ENCODE measurements around the gene ADAMTSL1.

ADAMTSL1 gene

DNA sequence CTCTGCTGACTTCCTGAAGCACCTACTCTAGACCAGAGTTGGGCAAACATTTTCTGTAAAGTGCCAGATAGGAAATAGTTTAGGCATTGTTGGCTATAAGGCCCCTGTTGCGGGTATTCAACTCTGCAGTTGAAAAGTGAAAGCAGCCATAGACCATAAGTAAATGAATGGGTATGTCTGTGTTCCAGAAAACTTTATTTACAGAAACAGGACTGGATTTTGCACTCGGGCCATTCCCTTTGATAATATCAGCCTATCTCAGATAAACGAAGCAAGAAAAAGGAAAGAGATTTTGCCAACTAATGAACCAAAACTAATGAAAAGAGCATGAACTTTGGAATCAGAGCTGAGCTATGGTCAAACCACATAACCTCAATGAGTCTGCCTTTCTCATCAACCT lies 374.7 kb downstream of the ADAMTSL1 start:
- TF ChIP-seq, protein P1, sequence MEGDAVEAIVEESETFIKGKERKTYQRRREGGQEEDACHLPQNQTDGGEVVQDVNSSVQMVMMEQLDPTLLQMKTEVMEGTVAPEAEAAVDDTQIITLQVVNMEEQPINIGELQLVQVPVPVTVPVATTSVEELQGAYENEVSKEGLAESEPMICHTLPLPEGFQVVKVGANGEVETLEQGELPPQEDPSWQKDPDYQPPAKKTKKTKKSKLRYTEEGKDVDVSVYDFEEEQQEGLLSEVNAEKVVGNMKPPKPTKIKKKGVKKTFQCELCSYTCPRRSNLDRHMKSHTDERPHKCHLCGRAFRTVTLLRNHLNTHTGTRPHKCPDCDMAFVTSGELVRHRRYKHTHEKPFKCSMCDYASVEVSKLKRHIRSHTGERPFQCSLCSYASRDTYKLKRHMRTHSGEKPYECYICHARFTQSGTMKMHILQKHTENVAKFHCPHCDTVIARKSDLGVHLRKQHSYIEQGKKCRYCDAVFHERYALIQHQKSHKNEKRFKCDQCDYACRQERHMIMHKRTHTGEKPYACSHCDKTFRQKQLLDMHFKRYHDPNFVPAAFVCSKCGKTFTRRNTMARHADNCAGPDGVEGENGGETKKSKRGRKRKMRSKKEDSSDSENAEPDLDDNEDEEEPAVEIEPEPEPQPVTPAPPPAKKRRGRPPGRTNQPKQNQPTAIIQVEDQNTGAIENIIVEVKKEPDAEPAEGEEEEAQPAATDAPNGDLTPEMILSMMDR (IDR thresholded peaks at IDR 0.05): no peak
- TF ChIP-seq ZFX (IDR thresholded peaks at IDR 0.05; ENCODE audit: borderline replicate concordance): no peak
- H3K27ac ChIP-seq: no peak overlapping the region

DNA sequence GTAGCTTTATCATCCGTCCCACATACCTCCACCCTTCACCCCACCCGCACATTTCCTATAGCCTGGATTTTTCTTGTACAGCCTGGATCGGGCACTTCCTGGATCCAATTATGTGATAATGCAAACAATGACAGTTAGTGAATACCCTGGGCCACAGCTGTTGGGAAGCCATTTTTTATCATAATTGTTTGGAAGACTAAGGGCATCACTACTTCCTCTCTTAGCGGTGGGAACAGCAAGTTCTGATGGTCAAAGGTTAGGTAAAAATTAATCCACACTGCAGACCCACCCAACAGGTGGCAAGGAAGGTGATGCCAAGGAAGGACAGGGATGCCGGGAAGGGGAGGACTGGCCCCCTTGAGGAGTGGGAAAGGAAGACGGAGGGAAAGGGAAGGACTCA lies 375.3 kb downstream of the ADAMTSL1 start:
- no peak overlapping the region for H3K27ac ChIP-seq
- TF ChIP-seq, protein P1 (IDR thresholded peaks at IDR 0.05): no peak
- no peak for TF ChIP-seq ZFX (IDR thresholded peaks at IDR 0.05; ENCODE audit: borderline replicate concordance)

DNA sequence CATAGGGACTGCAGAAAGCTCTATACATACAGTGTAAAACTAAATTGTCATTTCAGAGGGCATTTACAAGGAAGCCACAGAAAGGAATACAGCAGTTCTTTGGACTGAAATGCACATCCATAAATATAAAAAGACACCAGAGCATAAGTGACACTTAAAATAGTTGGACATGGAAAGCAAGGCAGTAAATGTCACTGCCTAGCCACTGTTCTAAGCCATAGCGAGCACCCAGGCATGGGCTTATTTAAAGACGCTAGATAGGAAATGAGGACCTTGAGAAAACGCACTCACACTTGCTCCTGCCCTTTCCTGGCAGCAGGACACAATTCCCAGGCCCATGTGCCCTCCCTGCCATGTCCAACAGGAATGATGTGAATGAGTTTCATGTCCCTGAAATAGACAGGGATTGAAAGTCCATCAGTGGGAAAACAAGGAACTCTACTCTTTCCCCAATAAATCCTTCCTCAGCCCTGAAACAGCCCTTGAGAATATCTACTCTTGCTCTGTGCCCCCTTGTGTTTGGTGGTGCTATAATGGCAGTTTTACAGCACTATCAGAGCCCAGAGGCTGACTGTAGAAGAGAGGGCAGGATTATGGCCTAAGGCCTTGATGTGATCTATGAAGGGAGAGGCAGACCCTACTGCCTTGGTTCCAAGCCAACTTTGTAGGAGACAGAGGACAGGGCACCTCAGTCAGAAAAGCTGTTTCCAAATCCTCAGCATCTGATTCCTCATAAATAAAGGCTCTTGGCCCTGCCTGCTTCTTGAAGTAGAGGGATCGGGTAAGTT lies 376.1 kb downstream of the ADAMTSL1 start:
- TF ChIP-seq ZFX (IDR thresholded peaks at IDR 0.05; ENCODE audit: borderline replicate concordance): no peak
- TF ChIP-seq, protein P1 (IDR thresholded peaks at IDR 0.05): no peak
- H3K27ac ChIP-seq: no peak overlapping the region

DNA sequence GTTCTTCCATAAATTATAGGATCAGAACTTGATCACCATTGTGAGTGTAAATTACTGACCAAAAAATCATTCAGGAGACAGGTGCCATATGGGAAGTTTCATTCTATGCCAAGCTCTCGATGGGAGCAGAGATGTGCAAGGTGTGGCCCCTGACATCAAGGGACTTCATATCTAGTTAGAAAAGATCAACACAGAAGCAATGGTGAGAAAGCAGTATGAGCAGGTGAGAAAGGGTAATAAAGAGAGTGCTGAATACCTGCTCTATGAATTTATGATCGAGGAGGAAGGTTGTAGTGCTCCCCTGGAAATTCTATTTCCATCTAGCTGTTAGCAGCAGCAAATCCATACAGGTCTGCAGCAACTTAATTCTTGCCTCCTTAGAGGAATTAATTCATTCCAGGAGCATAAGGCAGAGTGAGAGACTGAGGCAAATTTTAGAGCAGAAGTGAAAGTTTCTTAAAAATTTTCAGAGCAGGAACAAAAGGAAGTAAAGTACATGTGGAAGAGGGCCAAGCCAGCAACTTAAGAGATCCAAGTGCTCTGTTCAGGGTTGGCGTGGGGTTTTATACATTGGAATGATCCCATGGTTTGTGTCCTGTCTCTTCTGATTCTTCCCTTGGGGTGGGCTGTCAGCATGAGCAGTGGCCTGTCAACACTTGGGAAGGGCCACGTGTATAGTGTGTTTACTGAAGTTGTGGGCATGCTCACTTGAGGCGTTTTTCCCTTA lies 377.3 kb downstream of the ADAMTSL1 start:
- no peak for TF ChIP-seq ZFX (IDR thresholded peaks at IDR 0.05; ENCODE audit: borderline replicate concordance)
- TF ChIP-seq, protein P1 (IDR thresholded peaks at IDR 0.05): no peak
- H3K27ac ChIP-seq: no peak overlapping the region

DNA sequence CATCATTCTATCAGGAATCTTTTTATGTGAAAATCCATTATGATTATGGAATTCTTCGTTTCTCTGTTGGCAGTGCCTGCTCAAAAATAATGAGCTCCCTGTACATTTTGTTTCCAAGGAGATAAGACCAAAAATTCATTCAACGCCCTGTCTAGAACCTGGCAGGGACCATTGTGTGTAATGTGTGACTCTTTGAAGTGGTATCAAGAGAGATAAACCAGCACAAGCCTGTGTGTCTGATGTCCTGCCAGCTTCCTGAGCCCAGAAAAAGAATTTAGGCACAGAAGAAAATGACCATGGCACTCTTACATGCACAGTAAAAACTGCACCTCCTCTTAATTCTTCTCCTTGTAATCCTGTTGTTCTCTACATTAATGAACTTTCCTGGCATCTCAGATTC lies 381.7 kb downstream of the ADAMTSL1 start:
- no peak overlapping the region for H3K27ac ChIP-seq
- no peak for TF ChIP-seq ZFX (IDR thresholded peaks at IDR 0.05; ENCODE audit: borderline replicate concordance)
- TF ChIP-seq, protein P1 (IDR thresholded peaks at IDR 0.05): no peak

DNA sequence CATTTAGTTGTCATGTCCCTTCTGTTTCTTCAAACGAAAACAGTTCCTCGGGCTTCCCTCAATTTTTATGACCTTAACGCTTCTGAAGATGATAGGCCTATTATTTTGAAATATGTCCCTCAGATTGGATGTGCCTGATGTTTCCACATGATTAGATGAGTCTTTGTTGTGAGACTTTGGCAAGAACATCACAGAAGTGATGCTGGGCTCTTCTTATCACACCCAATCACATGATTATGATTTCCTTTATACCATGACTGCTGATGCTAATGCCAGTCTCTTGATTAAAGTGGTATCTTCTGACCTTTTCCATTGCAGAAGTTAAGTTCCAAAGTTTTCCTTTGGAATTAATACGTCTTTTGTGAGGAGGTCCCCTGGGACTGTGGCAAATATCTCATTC lies 383.4 kb downstream of the ADAMTSL1 start:
- TF ChIP-seq, protein P1 (IDR thresholded peaks at IDR 0.05): no peak
- no peak for TF ChIP-seq ZFX (IDR thresholded peaks at IDR 0.05; ENCODE audit: borderline replicate concordance)
- no peak overlapping the region for H3K27ac ChIP-seq

DNA sequence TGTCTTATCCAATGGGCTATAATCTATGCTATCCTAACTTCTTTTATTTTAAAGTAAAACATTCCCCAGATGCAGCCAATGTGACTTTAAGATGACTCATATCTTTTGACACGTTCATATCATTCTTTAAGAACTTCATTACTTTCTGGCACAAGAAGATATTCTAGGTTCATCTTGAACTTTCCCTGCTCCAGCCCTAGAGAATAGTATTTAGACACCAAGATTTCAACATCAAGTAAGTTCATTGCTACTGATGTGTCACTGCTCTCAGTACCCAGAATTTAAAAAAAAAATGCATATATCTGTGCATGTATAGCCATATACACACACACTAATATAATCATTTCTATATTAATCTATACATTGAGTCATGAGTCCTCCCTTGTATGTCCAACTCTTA lies 383.8 kb downstream of the ADAMTSL1 start:
- TF ChIP-seq, protein P1 (IDR thresholded peaks at IDR 0.05): no peak
- no peak for TF ChIP-seq ZFX (IDR thresholded peaks at IDR 0.05; ENCODE audit: borderline replicate concordance)
- H3K27ac ChIP-seq: no peak overlapping the region

Data from 22Rv1 (cell line).